HEK293T (cell line): ENCODE data around the gene NGEF.

Source experiments
- BHLHE40 ChIP-seq: fragments of 450-650 bp; IDR thresholded peaks from 2 replicates; pipeline ENCODE4 v1.6.1; 2016; ENCODE audit warnings: mild to moderate bottlenecking, moderate library complexity, borderline replicate concordance
- ELF4 ChIP-seq: fragments of 450-650 bp; IDR thresholded peaks from 2 replicates; pipeline ENCODE4 v1.6.1; 2017; ENCODE audit warnings: antibody characterized with exemption
- FOXA1 ChIP-seq: fragments of 450-650 bp; IDR thresholded peaks from 2 replicates; pipeline ENCODE4 v1.6.1; 2016; ENCODE audit warnings: mild to moderate bottlenecking
- NFRKB ChIP-seq: fragments of 450-650 bp; IDR thresholded peaks from 2 replicates; pipeline ENCODE4 v1.6.1; 2016; ENCODE audit warnings: mild to moderate bottlenecking, moderate library complexity
- SP1 ChIP-seq: fragments of 450-650 bp; IDR thresholded peaks from 2 replicates; pipeline ENCODE4 v1.6.1; 2017

DNA sequence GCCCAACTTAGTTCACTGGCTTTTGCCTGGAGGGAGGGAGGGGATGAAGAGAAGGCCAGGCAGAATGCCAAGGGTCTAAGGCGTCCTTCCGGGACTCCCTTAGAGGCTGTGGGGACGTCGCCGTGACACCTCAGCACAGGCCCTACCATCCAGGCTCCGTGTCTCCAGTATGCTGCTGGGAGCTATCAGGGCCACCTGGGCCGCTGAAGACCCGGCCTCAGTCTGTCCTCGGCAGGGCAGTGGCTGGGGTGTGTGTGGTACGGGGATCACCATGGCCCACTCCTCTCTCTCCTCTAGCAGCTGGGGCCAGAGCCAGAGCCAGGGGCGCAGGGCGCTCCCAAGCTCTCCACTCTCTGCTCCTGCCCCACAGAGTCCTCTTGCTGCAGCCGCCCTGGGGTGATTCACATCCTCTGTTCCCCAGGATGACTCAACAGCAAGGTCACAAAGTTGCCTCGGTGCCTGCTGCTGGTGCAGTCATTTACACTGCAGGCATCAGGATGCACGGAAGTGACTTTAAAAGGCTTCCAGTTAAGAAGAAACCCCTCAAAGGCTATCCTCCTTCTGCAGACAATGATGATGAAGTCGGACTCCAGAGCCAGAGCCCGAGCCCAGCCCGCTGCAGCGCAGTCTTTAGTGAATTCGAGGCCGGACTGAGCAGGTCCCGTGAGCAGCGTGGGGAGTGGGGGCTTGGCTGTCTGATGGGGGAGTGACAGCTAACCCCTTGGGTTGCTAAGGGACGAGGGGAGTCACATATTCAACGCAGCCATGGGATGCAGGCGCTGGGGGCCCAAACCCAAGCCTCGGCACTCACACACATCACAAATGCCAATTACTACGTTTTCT lies 111.1 kb downstream of the NGEF start:
- TF ChIP-seq ELF4: no peak
- no peak for TF ChIP-seq FOXA1
- TF ChIP-seq NFRKB: no peak
- TF ChIP-seq SP1: no peak
- no peak for TF ChIP-seq BHLHE40
